Inflammatory macrophage treated with lipopolysaccharide for 1 hour (primary cell): ENCODE data around the gene C1QL4.
A peak's percentile ranks its signal among the peaks of the same experiment; 100 is the strongest.
"Not testable (repeated sequence)": the region's sequence is repeated elsewhere in the genome, so short reads cannot be mapped to it uniquely, and the experiment has no call there.

Experiments
- DNase-seq, 2 donors: peaks; one replicate each; pipeline ENCODE4 v3.0.0-alpha.2; 2020 to 2022

The C1QL4 gene

GRCh38 chr12:49297695-49298060 lies 39.3 kb downstream of the C1QL4 start:
- DNase-seq = no peak

GRCh38 chr12:49296836-49297694 lies 39.9 kb downstream of the C1QL4 start:
- DNase-seq = peak; percentile 35 to 50

DNA sequence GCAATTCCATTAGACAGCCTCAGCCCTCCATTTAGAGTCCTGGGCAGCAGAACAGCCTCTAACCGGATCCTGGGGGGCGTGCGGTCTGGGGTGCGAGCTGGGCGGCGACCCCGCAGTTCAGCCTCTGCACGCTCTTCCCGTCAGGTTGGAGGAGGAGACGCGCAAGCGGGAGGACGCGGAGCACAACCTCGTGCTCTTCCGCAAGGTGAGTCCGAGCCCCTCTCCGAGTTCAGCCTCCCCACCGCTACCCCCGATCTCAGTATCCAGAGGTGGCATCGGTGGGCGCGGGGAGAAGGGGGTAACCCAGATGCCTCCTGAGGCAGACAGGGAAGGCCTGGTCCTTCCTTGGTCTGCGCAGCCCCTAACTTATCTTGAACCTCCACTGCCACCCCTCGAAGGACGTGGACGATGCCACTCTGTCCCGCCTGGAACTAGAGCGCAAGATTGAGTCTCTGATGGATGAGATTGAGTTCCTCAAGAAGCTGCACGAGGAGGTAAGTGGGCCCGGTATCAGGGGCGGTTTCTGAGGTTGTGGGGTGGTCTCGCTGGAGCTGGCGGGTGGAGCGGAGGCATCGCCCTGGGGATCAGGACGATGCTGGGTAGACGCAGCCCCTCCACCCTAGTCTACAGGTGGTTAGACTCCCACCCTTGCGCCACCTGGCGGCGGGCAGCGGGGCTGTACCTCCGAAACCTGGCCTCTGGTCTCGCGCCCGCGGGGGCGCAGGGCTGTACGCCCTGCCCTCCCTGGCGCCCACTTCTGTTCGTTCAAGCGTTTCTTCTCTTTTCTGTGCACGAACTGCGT lies 40.8 kb downstream of the C1QL4 start:
- DNase-seq = peak in 1 of 2 donors; percentile 41

- no peak for DNase-seq
Measured at GRCh38 chr12:49295082-49295936, 41.7 kb downstream of the C1QL4 start, which contains the start of gene PRPH. Gene PRPH, plus strand, starts transcription at chr12:49295147. Its CDS starts 54 bp downstream, at chr12:49295201.

- DNase-seq = no peak
Measured at GRCh38 chr12:49294804-49295081, 42.2 kb downstream of the C1QL4 start.

- DNase-seq = no peak
Measured at GRCh38 chr12:49294086-49294803, 42.7 kb downstream of the C1QL4 start.

DNA sequence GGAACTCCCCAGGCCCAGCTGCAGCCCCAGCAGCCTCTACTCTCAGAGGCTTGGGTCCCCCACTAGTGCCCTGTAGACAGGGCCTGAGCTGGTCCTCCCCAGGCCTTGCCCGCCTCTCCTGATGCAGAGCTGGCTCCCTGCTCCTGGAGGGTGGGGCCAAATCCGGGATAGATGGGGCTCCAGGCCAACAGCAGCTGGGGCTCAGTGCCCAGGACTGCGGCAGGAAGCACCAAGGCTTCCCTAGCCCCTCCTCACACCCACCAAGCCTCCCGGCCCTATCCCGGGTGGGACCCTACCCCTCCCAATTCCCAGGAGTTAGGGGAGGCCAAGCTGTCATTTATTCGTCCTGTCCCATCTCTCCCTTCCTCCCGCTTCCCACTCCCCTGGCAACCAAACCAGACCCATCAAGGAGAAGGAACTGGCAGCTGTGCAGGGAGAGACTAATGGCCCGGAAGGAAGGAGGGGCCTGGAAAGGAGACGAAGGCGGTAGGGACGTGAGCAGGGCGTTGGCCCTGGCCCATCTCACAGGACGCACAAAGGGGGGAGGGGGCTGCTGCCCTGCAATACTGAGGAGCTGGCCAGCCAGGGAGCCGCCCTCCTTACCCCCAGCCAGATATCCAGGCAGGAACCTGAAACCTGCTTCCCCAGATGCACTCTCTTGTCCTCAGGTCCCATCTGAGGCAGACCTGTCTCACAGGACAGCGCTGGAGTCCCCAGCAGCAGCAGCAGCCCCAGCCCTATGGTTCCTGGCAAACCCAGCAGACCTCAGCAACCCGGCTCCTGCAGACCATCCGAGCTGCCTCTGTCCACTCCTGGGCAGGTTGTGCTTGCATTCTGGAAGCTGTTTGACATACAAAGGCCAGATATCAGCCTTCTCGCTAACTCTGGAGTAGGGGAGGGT lies 43.7 kb downstream of the C1QL4 start:
- no peak for DNase-seq

- no peak for DNase-seq
Measured at GRCh38 chr12:49292729-49293055, 44.3 kb downstream of the C1QL4 start.

DNA sequence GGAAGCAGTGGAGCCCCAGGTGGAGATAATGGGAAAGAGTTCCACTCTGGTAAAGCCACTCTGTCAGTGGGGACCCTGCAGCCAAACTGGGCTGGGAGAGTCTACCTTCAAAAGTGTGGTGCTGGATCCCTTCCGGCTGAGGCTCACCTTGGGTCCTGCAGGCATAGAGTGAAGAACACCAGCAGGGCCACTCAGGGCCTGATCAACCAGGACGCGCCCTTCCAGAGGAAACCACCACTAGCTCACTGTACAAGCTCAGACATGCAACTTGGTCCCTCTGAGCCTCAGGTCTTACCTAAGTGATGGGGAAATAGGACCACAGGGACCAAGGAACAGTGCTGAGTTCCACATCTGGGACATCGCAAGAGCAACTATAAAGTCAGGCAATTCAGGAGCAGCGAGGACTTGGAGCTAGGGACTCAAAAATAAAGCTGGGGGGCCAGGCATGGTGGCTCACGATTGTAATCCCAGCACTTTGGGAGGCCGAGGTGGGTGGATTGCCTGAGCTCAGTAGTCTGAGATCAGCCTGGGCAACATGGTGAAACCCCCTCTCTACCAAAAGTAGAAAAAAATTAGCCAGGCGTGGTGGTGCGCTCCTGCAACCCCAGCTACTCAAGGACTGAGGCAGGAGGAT lies 47.9 kb downstream of the C1QL4 start:
- DNase-seq = no peak

GRCh38 chr12:49288412-49288853 lies 48.6 kb downstream of the C1QL4 start:
- DNase-seq = peak; percentile 28 to 91

GRCh38 chr12:49287876-49288275 lies 49.1 kb downstream of the C1QL4 start:
- DNase-seq = no peak

GRCh38 chr12:49284672-49285071 lies 52.3 kb downstream of the C1QL4 start:
- DNase-seq = no peak

- no peak for DNase-seq
Measured at GRCh38 chr12:49283541-49284429, 53.2 kb downstream of the C1QL4 start.

DNA sequence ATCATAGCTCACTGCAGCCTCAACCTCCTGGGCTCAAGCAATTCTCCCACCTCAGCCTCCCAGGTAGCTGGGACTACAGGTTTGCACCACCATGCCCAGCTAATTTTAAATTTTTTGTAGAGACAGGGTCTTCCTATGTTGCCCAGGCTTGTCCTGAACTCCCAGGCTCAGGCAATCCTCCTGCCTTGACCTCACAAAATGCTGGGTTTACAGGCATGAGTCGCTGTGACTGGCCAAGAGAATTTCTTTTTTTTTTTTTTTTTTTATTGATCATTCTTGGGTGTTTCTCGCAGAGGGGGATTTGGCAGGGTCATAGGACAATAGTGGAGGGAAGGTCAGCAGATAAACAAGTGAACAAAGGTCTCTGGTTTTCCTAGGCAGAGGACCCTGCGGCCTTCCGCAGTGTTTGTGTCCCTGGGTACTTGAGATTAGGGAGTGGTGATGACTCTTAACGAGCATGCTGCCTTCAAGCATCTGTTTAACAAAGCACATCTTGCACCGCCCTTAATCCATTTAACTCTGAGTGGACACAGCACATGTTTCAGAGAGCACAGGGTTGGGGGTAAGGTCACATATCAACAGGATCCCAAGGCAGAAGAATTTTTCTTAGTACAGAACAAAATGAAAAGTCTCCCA lies 54.1 kb downstream of the C1QL4 start:
- not testable (repeated sequence) for DNase-seq
